NCI-H2029 treated with DMSO at 0.1 percent for 48 hours (cell line): ENCODE data around the gene SOBP.

Experiments used
- DNase-seq: peaks from one replicate; lab custom pipeline; 2025; lab: John Stamatoyannopoulos, UW

The SOBP gene

GRCh38 chr6:107661291-107661690, 171.4 kb downstream of the SOBP start:
- DNase-seq, result no peak

DNA sequence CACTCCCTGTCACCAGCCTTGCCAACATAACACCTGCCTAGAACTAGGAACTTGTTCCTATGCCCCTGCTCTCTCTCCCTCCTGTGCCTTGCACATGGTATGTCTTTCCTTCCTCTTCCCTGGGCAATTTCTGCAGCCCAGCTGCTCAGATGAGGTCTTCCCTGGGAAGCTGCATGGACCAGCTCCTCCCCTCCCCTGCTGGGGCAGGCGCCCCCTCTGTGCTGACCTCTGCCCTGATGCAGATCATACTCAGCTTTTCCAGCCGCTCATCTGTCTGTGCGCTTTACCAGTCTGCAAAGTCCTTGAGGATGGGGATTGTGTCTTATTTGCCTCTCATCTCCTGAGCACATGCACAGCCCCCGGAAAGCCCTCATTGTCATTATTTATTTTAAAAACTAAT, 172.4 kb downstream of the SOBP start:
- no peak for DNase-seq

GRCh38 chr6:107663308-107663707, 173.4 kb downstream of the SOBP start:
- DNase-seq, result no peak

DNA sequence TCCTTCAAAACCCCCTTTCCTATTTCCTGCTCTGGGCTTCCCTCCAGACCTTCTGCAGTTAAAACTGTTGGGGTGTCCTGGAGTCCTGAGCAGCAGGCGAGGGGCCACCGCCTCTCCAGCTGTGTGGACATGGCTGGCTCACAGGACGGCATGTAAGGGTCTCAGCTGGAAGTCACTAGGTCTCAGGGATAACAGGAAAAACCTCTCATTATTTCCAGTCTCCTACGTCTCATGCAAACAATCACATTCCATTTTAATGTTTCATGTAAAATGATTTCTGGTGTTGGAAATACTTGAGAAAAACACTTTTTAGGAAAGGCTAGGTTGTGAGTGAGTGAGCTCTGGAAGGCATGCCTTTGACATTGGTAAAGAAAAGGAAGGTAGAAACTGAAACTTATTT, 175.5 kb downstream of the SOBP start:
- DNase-seq, result no peak

DNA sequence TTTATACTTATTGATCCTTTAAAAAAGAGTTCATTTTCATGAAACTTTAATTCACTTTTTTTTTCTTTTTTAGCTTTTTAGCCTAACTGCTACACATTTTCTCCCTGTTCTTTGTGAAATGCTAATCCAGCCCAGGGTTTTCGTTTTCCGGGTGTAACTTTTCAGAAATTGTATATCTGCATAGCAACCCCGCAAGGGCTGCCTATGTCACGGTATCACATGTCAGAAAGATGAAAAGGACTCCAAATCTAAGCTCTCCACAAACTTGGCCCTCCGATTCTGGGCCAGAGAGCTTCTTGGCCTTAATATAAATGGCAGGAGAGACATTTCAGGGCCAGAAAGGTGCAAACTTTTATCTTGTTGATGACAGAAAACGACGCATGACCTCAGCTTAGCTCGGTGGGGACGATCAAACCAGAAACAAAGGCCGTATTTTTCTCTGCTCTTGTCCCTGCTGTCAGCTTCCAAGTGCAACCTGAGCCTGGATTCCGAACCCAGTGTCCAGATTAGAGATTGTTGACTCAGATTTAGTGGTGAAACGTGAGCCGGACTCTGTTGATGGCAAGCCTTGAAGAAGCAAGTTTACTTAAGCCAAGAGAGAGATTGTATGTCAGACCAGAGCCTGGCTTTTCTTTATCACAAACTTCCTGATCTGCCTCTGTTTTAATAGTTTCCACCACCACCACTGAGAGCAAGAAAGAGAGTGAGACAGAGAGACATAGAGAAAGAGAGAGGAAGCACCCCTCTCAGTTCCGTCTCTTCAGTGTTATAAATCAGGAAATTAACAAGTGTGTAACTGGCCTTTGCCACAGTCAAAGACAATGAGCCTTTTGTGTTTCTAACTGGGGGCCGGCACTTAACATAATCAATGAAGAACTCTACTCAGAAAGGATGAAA, 176.4 kb downstream of the SOBP start:
- peak; percentile 88 for DNase-seq

GRCh38 chr6:107666981-107667601, 177.2 kb downstream of the SOBP start:
- no peak for DNase-seq

GRCh38 chr6:107667790-107668189, 177.9 kb downstream of the SOBP start:
- DNase-seq, result no peak

- DNase-seq, result no peak
These were observed 179.0 kb downstream of the SOBP start for GRCh38 chr6:107668743-107669474.

GRCh38 chr6:107670792-107671199, 180.9 kb downstream of the SOBP start:
- no peak for DNase-seq

DNA sequence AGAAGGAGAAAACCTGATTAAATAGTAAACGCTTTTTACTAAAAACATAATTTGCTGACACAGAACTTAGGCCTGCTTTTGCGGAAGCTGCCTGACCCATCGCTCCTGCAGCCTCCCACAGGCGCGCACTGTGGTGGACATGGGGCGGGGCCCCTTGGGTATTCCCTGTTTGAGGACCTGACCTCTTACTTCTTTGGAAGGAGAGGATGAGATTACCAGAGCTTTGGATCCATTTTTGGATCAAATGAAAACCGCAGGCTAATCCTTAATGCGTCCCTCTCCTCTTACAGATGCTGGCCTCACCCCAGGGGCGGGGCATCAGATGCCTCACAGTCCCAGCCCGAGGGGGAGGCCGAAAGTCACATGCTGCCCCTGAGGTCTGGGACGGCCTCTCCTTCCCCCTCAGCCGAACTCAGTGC, 183.2 kb downstream of the SOBP start:
- no peak for DNase-seq

GRCh38 chr6:107674995-107675738, 185.2 kb downstream of the SOBP start:
- peak; percentile 90 for DNase-seq

DNA sequence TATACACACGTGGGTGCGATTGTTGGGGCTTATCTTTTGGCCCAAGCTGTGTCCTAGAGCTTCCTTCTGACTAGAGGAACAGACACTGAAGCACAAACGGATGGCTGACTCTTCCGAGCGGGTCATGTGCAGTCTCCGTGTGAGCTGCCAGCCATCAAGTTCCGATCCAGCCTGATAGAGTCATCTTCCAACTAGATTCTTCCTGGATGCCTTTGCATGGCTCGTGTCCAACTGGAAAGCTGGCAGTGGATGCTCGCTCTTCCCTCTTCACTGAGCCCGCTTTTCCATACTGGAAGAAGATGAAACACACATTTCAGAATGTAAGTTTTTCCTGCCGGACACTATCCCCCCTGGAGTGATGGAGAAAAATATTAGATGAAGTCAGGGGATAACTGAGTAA, 186.1 kb downstream of the SOBP start:
- no peak for DNase-seq

DNA sequence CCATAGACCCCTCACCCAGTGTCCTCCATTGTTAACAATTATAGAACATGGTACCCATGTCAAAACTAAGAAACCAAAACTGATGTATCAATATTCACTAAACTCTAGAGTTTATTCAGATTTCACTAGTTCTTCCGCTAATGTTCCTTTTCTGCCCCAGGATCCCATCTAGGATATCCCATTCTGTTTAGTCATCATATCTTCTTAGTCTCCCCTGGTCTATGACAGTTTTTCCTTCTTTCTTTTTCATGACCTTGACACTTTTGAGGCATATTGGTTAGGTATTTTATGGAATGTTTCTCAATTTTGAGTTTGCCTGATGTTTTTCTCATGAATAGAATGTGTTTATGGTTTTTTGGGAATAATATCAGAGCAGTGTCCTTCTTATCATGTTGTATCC, 187.5 kb downstream of the SOBP start:
- no peak for DNase-seq

- no peak for DNase-seq
These were observed 189.5 kb downstream of the SOBP start for GRCh38 chr6:107679457-107679856.

- no peak for DNase-seq
These were observed 192.8 kb downstream of the SOBP start for GRCh38 chr6:107682721-107683120.

DNA sequence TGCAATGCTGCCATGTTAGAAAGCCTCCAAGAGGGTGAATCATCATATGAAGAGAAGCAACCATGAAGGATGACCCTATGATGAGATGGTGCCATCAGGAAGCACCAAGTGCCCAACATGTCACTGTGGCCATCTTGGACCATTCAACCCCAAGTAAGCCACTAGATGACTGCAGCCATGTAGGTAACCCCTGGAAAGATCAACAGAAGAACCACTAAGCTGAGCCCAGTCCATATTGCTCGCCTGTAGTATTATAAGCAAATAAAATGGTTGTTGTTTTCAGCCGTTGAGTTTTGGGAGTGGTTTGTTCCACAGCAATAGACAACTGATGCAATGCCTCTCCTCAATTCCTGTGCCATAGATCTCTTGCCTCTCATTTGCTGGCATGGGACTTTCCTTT, 193.3 kb downstream of the SOBP start:
- no peak for DNase-seq

DNA sequence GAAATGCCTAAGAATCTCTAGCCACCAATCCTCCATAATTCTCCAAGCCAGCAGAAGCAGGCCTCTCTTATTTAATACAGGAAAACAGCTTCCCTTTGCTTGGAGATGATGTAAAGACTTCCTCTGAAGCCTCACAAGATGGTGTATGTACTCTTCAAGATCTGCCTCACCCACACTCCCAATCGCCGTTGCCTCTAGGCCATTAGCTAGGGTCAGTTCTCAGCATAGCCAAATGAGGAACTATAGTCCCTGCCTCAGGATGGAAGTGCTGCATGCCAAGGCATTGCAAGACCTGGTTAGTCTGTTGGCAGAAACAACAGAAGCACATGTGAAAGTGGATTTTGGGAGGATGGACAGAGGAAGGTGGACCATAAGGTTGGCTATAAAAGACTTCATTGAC, 195.1 kb downstream of the SOBP start:
- DNase-seq, result no peak

DNA sequence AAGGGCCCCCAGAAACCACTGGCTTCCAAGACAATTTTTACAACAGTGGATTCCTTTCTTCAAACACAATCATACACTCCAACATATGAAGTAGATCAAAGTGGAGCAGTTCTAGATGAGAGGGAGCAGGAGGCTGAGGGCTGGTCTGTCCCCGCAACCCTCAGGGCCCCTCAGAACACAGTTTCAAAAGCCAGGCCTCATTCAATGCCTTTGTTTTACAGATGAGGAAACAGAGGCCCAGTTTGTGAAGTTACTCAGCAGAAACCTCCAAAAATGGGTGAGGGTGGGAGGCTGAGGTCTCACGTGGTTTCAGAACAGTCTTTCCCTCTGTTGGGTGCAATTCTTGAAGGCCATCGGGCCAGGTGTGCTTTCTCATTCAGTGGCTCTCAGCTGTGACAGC, 199.3 kb downstream of the SOBP start:
- no peak for DNase-seq

GRCh38 chr6:107689951-107690642, 200.2 kb downstream of the SOBP start:
- DNase-seq, result no peak

DNA sequence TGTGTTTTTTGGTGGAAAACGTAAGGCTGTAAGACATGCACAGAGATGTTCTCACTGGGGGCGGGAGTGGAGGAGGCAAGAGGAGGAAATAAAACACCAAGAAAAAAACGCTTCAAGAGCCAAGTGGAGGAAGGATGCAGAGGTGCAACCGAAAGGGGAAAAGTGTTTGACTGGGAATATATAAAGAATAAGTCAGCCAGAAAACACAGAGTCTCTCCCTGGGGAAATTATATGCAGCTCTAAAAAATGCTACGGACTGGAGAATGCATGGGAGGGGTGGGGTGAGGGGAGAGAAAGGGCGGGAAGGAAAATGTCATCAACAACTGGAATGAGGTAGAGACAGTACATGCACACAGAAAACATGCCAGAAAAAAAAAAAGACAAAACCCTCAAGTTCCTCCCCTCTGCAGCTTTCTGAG, 200.7 kb downstream of the SOBP start:
- no peak for DNase-seq

DNA sequence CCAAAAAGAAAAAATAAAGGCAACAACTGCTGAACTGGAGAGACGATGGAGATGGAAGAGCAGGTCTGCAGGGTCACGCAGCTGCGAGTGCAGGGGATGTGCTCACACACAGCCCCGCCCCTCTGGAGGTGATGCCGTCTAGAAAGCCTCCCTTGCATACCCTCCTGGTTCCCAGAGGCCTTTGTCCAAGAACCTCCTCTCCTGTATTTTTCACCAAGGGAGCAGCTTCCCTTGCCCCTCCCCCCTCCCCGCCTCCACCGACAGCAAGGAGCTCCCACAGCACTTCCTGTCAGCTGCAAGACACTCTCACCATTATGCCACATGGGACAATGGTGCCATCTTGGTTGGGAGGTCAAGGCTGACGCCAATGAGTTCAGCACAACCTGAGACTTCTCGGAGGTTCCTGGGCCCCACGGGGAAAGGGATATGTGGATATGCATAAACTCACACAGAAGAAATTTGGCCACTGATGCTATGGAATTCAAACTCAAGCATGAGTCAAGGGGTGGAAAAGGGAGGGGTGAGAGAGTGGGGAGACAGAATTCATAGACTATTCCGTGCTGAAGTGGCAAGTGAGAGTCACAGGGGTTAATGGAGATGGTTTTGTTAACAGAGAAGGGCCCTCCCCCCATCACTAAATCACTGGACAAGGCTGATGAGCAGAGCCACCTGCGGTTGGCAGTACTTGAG, 201.3 kb downstream of the SOBP start:
- DNase-seq, result no peak
